Ishikawa (cell line): ENCODE results near the gene CTRB2.

Experiments
- CEBPB ChIP-seq: IDR thresholded peaks from 2 replicates; pipeline ENCODE4 v1.6.1; 2012
- CREB1 ChIP-seq: IDR thresholded peaks from 2 replicates; pipeline ENCODE4 v1.6.1; 2012; ENCODE audit warnings: low read depth
- EGR1 ChIP-seq: IDR thresholded peaks from 2 replicates; pipeline ENCODE4 v1.6.1; 2012
- EP300 ChIP-seq: IDR thresholded peaks from 2 replicates; pipeline ENCODE4 v1.6.1; 2012; ENCODE audit warnings: borderline replicate concordance
- RAD21 ChIP-seq: IDR thresholded peaks from 2 replicates; pipeline ENCODE4 v1.6.1; 2012; ENCODE audit warnings: low read depth
- TAF1 ChIP-seq: IDR thresholded peaks from 2 replicates; pipeline ENCODE4 v1.6.1; 2012; ENCODE audit warnings: low read depth, mild to moderate bottlenecking
- TF ChIP-seq, protein P1 (sequence below): IDR thresholded peaks from 2 replicates; pipeline ENCODE4 v1.6.1; 2012
- TF ChIP-seq, protein P2 (sequence below): IDR thresholded peaks from 2 replicates; pipeline ENCODE4 v1.6.1; 2012; ENCODE audit warnings: low read depth, mild to moderate bottlenecking

GRCh38 chr16:75226550-75227360, 19.8 kb upstream of the CTRB2 start:
- TF ChIP-seq, protein P1, sequence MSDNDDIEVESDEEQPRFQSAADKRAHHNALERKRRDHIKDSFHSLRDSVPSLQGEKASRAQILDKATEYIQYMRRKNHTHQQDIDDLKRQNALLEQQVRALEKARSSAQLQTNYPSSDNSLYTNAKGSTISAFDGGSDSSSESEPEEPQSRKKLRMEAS = no peak
- TF ChIP-seq CREB1 (no peak), EGR1 (no peak), RAD21 (no peak), TAF1 (no peak), CEBPB (no peak), EP300 (no peak)
- TF ChIP-seq, protein P2, sequence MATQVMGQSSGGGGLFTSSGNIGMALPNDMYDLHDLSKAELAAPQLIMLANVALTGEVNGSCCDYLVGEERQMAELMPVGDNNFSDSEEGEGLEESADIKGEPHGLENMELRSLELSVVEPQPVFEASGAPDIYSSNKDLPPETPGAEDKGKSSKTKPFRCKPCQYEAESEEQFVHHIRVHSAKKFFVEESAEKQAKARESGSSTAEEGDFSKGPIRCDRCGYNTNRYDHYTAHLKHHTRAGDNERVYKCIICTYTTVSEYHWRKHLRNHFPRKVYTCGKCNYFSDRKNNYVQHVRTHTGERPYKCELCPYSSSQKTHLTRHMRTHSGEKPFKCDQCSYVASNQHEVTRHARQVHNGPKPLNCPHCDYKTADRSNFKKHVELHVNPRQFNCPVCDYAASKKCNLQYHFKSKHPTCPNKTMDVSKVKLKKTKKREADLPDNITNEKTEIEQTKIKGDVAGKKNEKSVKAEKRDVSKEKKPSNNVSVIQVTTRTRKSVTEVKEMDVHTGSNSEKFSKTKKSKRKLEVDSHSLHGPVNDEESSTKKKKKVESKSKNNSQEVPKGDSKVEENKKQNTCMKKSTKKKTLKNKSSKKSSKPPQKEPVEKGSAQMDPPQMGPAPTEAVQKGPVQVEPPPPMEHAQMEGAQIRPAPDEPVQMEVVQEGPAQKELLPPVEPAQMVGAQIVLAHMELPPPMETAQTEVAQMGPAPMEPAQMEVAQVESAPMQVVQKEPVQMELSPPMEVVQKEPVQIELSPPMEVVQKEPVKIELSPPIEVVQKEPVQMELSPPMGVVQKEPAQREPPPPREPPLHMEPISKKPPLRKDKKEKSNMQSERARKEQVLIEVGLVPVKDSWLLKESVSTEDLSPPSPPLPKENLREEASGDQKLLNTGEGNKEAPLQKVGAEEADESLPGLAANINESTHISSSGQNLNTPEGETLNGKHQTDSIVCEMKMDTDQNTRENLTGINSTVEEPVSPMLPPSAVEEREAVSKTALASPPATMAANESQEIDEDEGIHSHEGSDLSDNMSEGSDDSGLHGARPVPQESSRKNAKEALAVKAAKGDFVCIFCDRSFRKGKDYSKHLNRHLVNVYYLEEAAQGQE = no peak
